LHCN-M2 (cell line): ENCODE data around the gene NELFB. TPM values are rescaled to one million over a fixed set of nuclear protein-coding genes. Genes with fewer than 3 reads are reported as not detected.

Source experiments
- DNase-seq: peaks from one replicate; pipeline ENCODE4 v3.0.0-alpha.2; 2012; ENCODE audit warnings: low read depth
- total RNA-seq: library from RNA; depleted of rRNA; stranded (reverse); fragments of >200 nt; gene quantifications from 2 replicates; pipeline ENCODE4 v1.2.3, GENCODE V29; 2014

The NELFB gene
- total RNA-seq, 1 experiment from 2014 or later: 60.7 TPM

GRCh38 chr9:137280474-137281344 lies 25.6 kb downstream of the NELFB start:
- DNase-seq: no peak

- DNase-seq: no peak
Observed at GRCh38 chr9:137281345-137282116, 26.4 kb downstream of the NELFB start.

GRCh38 chr9:137286975-137287383 lies 31.9 kb downstream of the NELFB start:
- peak; percentile 52 for DNase-seq

GRCh38 chr9:137293094-137293481 lies 38.0 kb downstream of the NELFB start:
- no peak for DNase-seq

GRCh38 chr9:137293482-137294090 lies 38.5 kb downstream of the NELFB start:
- DNase-seq: no peak

- peak; percentile 46 for DNase-seq
Observed at GRCh38 chr9:137294091-137294680, 39.1 kb downstream of the NELFB start.

GRCh38 chr9:137294681-137295237 lies 39.6 kb downstream of the NELFB start:
- no peak for DNase-seq

GRCh38 chr9:137295238-137295811 lies 40.2 kb downstream of the NELFB start:
- no peak for DNase-seq

- DNase-seq: no peak
Observed at GRCh38 chr9:137295849-137296669, 40.9 kb downstream of the NELFB start.

GRCh38 chr9:137296670-137297664 lies 41.8 kb downstream of the NELFB start:
- no peak for DNase-seq

- DNase-seq: no peak
Observed at GRCh38 chr9:137297966-137298365, 42.8 kb downstream of the NELFB start.

- DNase-seq: no peak
Observed at GRCh38 chr9:137298401-137299202, 43.5 kb downstream of the NELFB start.

GRCh38 chr9:137299203-137299565 lies 44.1 kb downstream of the NELFB start:
- DNase-seq: no peak

GRCh38 chr9:137299938-137300337 lies 44.8 kb downstream of the NELFB start:
- no peak for DNase-seq

GRCh38 chr9:137300567-137301080 lies 45.5 kb downstream of the NELFB start:
- no peak for DNase-seq

- peak; percentile 18 for DNase-seq
Observed at GRCh38 chr9:137301081-137301947, 46.2 kb downstream of the NELFB start.

GRCh38 chr9:137302118-137302448 lies 47.0 kb downstream of the NELFB start, which contains the start of gene NRARP:
Gene NRARP (minus strand): TSS chr9:137302271. CDS start chr9:137301928, 343 bp downstream.
- peak; percentile 55 for DNase-seq
